ENCODE data around the gene SOCS2. TPM values are rescaled to one million over a fixed set of nuclear protein-coding genes. Genes with fewer than 3 reads are reported as not detected.

SOCS2 gene
- total and polyA plus RNA-seq, 7 donors: 17.5 to 118 (median 75.2) TPM

DNA sequence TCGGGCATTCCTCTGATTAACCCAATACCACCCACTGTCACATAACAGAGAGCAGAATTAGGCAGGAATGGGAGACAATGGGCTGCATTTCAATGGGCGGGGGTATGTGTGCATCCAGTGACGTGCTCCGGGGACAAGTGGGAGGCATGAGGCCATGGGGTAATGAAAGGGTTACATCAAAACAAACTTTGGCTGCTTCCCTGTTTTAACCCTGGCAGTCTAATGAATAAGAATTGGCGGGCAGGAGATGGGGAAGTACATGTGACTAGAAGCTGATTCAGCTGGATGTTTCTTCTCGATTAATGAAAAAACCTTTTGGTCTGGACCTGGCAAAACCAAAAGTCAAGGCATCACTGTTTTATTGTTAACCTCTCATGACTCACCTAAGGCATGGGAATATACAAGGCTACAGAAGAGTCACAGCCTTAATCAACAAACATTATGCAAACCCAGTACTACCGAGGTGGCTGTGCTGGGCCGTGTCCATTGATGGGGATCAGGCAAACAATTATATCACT, 44.2 kb downstream of the SOCS2 start:
- no peaks in the 10 kb centered on the region for H3K4me1 ChIP-seq
- H3K9me3 ChIP-seq: no peaks in the 10 kb centered on the region
- no peak for DNase-seq
- H3K36me3 ChIP-seq: no peaks in the 10 kb centered on the region
- TF ChIP-seq EP300 (IDR thresholded peaks at IDR 0.05): no peak
- TF ChIP-seq POLR2A (IDR thresholded peaks at IDR 0.05): no peak
- TF ChIP-seq POLR2AphosphoS5 (IDR thresholded peaks at IDR 0.05): no peak
- TF ChIP-seq, protein P1, sequence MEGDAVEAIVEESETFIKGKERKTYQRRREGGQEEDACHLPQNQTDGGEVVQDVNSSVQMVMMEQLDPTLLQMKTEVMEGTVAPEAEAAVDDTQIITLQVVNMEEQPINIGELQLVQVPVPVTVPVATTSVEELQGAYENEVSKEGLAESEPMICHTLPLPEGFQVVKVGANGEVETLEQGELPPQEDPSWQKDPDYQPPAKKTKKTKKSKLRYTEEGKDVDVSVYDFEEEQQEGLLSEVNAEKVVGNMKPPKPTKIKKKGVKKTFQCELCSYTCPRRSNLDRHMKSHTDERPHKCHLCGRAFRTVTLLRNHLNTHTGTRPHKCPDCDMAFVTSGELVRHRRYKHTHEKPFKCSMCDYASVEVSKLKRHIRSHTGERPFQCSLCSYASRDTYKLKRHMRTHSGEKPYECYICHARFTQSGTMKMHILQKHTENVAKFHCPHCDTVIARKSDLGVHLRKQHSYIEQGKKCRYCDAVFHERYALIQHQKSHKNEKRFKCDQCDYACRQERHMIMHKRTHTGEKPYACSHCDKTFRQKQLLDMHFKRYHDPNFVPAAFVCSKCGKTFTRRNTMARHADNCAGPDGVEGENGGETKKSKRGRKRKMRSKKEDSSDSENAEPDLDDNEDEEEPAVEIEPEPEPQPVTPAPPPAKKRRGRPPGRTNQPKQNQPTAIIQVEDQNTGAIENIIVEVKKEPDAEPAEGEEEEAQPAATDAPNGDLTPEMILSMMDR (IDR thresholded peaks at IDR 0.05): no peak
- intact Hi-C loops (cut with DNase I): no loop called here
- no peaks in the 10 kb centered on the region for H3K27me3 ChIP-seq
- H3K4me3 ChIP-seq: no peak overlapping the region
- H3K27ac ChIP-seq: no peak overlapping the region
- 78 to 87% methylated on average over 8 of the region's 8 CpGs for WGBS, 2 donors

DNA sequence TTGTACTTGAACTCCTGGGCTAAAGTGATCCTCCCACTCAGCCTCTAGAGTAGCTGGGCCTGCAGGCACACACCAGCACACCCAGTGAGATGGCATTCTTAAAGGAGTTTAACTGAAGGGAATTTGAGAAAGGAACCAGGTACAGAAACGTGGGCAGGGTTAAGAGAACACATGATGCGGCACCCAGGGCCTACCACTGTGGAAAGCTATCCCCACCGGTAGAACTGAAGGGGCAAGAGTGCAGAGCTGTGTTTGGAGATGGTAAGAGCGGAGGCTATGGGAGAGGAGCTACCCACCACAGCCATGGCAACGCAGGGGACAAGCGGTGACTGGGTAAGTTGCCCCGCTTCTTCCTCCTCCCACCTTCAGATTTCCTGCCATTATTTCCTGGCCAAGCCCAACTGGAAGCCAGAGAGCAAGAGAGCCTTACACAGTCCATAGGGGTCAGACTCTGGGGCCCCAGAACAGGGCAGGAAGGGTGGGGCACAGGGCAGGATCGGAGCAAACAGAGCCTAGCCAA, 46.5 kb downstream of the SOCS2 start:
- Histone ChIP-seq H3K27me3 (no peaks in the 10 kb centered on the region), H3K36me3 (no peaks in the 10 kb centered on the region), H3K4me1 (no peaks in the 10 kb centered on the region), H3K4me3 (no peak overlapping the region), H3K9me3 (no peaks in the 10 kb centered on the region), H3K27ac (no peak overlapping the region)
- intact Hi-C loops (cut with DNase I): no loop called here
- TF ChIP-seq EP300 (IDR thresholded peaks at IDR 0.05) (no peak), POLR2AphosphoS5 (IDR thresholded peaks at IDR 0.05) (no peak), POLR2A (IDR thresholded peaks at IDR 0.05) (no peak)
- TF ChIP-seq, protein P1 (IDR thresholded peaks at IDR 0.05): no peak
- no peak for DNase-seq
- WGBS, 2 donors: 87 to 92% methylated on average over 8 of the region's 8 CpGs

DNA sequence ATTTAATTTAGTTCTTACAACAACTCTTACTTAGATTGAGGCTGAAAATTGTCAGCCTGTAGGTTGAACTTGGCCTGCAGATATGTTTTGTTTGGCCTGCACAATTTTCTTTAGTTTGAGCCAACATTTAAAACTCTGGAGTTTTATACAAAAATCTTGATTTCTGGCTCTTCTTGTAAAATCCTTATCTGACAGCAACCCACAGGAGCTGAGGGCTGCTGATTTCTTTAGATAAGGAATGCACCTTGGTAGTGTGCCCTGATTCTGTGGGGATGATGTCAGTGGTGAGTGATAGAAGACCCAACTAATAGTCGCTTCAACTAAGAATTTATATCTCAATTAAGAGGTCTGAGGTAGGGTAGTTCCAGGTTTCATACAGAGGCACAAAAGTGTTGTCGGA, 49.5 kb downstream of the SOCS2 start:
- TF ChIP-seq POLR2AphosphoS5 (IDR thresholded peaks at IDR 0.05) (no peak), EP300 (IDR thresholded peaks at IDR 0.05) (no peak), POLR2A (IDR thresholded peaks at IDR 0.05) (no peak)
- TF ChIP-seq, protein P1 (IDR thresholded peaks at IDR 0.05): no peak
- no peak for DNase-seq
- H3K27ac ChIP-seq: no peak overlapping the region

DNA sequence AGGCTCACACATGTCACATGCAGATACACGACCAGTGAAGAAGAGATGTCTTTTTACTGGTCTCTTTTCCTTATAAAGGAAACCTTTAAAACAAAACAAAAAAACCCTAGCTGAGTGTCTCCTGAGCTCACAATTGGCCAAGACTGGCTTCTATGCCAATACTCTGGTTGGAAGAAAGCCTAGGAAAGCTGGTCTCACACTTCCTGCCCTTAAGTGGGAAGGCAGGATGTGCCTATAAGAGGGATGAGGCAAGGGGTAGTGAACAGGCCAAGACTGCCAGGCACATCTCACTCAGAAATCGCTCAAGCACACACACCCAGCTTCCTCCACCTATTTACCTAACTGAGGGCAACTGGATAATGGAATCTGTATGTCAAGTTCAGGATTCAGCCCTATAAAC, 50.0 kb downstream of the SOCS2 start:
- Histone ChIP-seq H3K27me3 (no peaks in the 10 kb centered on the region), H3K27ac (no peak overlapping the region), H3K4me1 (peaks cover 0 to 7% (median 0%) of the 10 kb centered on the region in 4 donors), H3K36me3 (no peaks in the 10 kb centered on the region), H3K9me3 (no peaks in the 10 kb centered on the region), H3K4me3 (no peak overlapping the region)
- TF ChIP-seq POLR2A (IDR thresholded peaks at IDR 0.05): no peak
- TF ChIP-seq, protein P1 (IDR thresholded peaks at IDR 0.05): no peak
- no peak for TF ChIP-seq EP300 (IDR thresholded peaks at IDR 0.05)
- intact Hi-C loops (cut with DNase I): no loop called here
- 77 to 85% methylated on average over 2 of the region's 2 CpGs for WGBS, 2 donors
- DNase-seq: no peak

More for the DNA sequence above, 49.5 kb downstream of the SOCS2 start:
- Histone ChIP-seq H3K4me3 (no peak overlapping the region), H3K36me3 (no peaks in the 10 kb centered on the region), H3K27me3 (no peaks in the 10 kb centered on the region), H3K4me1 (peaks cover 0 to 7% (median 0%) of the 10 kb centered on the region in 4 donors), H3K9me3 (no peaks in the 10 kb centered on the region)
- WGBS, 2 donors: 92 to 98% methylated on average over 2 of the region's 2 CpGs
- intact Hi-C loops (cut with DNase I): no loop called here
